Tongue (tissue), 2 donors: Measurements from ENCODE around the gene C1QL2. TPM values are rescaled to one million over a fixed set of nuclear protein-coding genes. Genes with fewer than 3 reads are reported as not detected.

ENCODE experiments used
- DNase-seq: peaks from one replicate; pipeline ENCODE4 v3.0.0-alpha.2; 2015
- total RNA-seq: library from RNA; depleted of rRNA; stranded (reverse); fragments of >200 nt; gene quantifications from one replicate; pipeline ENCODE4 v1.2.3, GENCODE V29; 2014

The C1QL2 gene
- total RNA-seq, 1 donor from 2014 or later = not detected

GRCh38 chr2:119179202-119179601 lies 20.7 kb upstream of the C1QL2 start:
- DNase-seq = no peak

GRCh38 chr2:119178776-119179175 lies 20.2 kb upstream of the C1QL2 start:
- DNase-seq = no peak

- no peak for DNase-seq
Measured at GRCh38 chr2:119177838-119178190, 19.3 kb upstream of the C1QL2 start.

GRCh38 chr2:119177171-119177837 lies 18.8 kb upstream of the C1QL2 start:
- DNase-seq = no peak

GRCh38 chr2:119175517-119175916 lies 17.0 kb upstream of the C1QL2 start:
- no peak for DNase-seq

- DNase-seq = no peak
Measured at GRCh38 chr2:119174993-119175347, 16.4 kb upstream of the C1QL2 start.

- peak; percentile 34 for DNase-seq
Measured at GRCh38 chr2:119174216-119174992, 15.9 kb upstream of the C1QL2 start.

- DNase-seq = no peak
Measured at GRCh38 chr2:119173556-119174060, 15.1 kb upstream of the C1QL2 start.

- no peak for DNase-seq
Measured at GRCh38 chr2:119170504-119170903, 12.0 kb upstream of the C1QL2 start.

- DNase-seq = no peak
Measured at GRCh38 chr2:119169717-119170116, 11.2 kb upstream of the C1QL2 start.

- no peak for DNase-seq
Measured at GRCh38 chr2:119160361-119160990, 1.9 kb upstream of the C1QL2 start.

GRCh38 chr2:119157850-119158511 lies 570 bp downstream of the C1QL2 start:
- DNase-seq = no peak

- DNase-seq = no peak
Measured at GRCh38 chr2:119156891-119157773, 1.4 kb downstream of the C1QL2 start.

GRCh38 chr2:119156105-119156890 lies 2.3 kb downstream of the C1QL2 start:
- no peak for DNase-seq

- DNase-seq = no peak
Measured at GRCh38 chr2:119155633-119156032, 2.9 kb downstream of the C1QL2 start.

GRCh38 chr2:119154076-119154475 lies 4.5 kb downstream of the C1QL2 start:
- DNase-seq = no peak

- no peak for DNase-seq
Measured at GRCh38 chr2:119149611-119150010, 8.9 kb downstream of the C1QL2 start.

- no peak for DNase-seq
Measured at GRCh38 chr2:119147776-119148715, 10.5 kb downstream of the C1QL2 start.

GRCh38 chr2:119144806-119145205 lies 13.7 kb downstream of the C1QL2 start:
- DNase-seq = no peak

- DNase-seq = no peak
Measured at GRCh38 chr2:119142824-119143223, 15.7 kb downstream of the C1QL2 start.
